Omental fat pad (tissue), 4 donors: ENCODE measurements around the gene SLC43A2. TPM values are rescaled to one million over a fixed set of nuclear protein-coding genes. Genes with fewer than 3 reads are reported as not detected.
A peak's percentile ranks its signal among the peaks of the same experiment; 100 is the strongest.
"Not testable (repeated sequence)": the region's sequence is repeated elsewhere in the genome, so short reads cannot be mapped to it uniquely, and the experiment has no call there.

Experiments used
- ATAC-seq: fragments of 150-250 bp; one replicate; pipeline ENCODE4 v1.9.1; 2016; ENCODE audit warnings: mild to moderate bottlenecking, moderate library complexity; ENCODE audit not compliant: low FRiP score
- DNase-seq: peaks from one replicate; pipeline ENCODE4 v3.0.0-alpha.2; 2019; ENCODE audit warnings: low spot score
- CTCF ChIP-seq, 3 donors: fragments of 450-650 bp; IDR thresholded peaks; one replicate each; pipeline ENCODE4 v1.5.1; 2016 to 2017; ENCODE audit warnings: antibody characterized with exemption in 3 of 3, mild to moderate bottlenecking in 3 of 3, moderate library complexity in 2 of 3
- total RNA-seq, 4 donors: library from RNA; depleted of rRNA; stranded (reverse); fragments of >200 nt; gene quantifications; one replicate each; pipeline ENCODE4 v1.1.0, GENCODE V29; 2016

SLC43A2 gene
- total RNA-seq, 4 donors from 2014 or later: 21.0 to 39.9 (median 23.1) TPM

GRCh38 chr17:1574697-1575471, 53.8 kb downstream of the SLC43A2 start:
- TF ChIP-seq CTCF (IDR thresholded peaks at IDR 0.05): no peak
- DNase-seq (no peak), ATAC-seq (no peak)

DNA sequence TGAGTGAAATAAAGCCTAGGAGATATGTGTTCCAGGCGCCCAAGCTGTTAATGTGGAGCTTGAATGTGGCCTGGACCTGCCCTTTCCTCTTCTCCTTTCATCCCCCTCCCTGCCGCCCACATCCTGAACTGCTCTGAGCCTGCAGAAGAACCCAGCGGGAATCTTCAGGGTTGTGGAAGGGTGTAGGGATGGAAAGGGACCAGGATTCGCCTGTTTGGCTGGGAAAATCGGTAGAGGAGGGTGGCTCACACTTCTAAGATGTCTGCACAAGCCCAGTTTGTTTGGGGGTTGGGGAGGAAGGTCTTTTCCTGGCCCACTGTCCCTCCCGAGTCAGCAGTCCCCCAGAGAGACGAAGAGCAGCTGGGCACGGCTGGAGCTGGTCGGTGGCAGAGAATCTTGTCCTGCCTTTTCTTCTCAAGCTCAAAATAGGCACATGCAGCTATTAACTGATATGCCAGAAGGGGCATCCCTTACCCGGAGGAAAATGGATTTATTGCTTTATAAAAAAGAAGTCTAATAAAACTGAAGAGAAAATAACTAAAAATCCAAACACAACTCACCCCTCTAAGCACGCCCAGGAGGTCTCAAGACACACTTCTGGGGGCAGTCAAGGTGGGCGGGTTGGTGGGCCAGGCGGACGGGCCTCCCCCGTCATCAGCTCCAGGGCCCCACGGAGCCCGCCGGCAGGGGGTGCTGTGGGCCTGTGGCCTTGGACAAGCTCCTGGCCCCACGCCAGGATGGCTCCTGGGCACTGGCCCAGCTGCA, 54.5 kb downstream of the SLC43A2 start:
- ATAC-seq: peak; percentile 44
- TF ChIP-seq CTCF (IDR thresholded peaks at IDR 0.05): peak in 2 of 3 donors; percentile 60 to 94
- DNase-seq: peak; percentile 97

GRCh38 chr17:1572646-1573045, 56.0 kb downstream of the SLC43A2 start:
- not testable (repeated sequence) for DNase-seq

GRCh38 chr17:1571341-1571704, 57.3 kb downstream of the SLC43A2 start:
- no peak for DNase-seq

More at GRCh38 chr17:1572646-1573045, 56.0 kb downstream of the SLC43A2 start:
- ATAC-seq: not testable (repeated sequence)

GRCh38 chr17:1568950-1569810, 59.5 kb downstream of the SLC43A2 start:
- DNase-seq: no peak
- TF ChIP-seq CTCF (IDR thresholded peaks at IDR 0.05): no peak
- ATAC-seq: no peak

More at GRCh38 chr17:1571341-1571704, 57.3 kb downstream of the SLC43A2 start:
- no peak for ATAC-seq
- TF ChIP-seq CTCF (IDR thresholded peaks at IDR 0.05): no peak

DNA sequence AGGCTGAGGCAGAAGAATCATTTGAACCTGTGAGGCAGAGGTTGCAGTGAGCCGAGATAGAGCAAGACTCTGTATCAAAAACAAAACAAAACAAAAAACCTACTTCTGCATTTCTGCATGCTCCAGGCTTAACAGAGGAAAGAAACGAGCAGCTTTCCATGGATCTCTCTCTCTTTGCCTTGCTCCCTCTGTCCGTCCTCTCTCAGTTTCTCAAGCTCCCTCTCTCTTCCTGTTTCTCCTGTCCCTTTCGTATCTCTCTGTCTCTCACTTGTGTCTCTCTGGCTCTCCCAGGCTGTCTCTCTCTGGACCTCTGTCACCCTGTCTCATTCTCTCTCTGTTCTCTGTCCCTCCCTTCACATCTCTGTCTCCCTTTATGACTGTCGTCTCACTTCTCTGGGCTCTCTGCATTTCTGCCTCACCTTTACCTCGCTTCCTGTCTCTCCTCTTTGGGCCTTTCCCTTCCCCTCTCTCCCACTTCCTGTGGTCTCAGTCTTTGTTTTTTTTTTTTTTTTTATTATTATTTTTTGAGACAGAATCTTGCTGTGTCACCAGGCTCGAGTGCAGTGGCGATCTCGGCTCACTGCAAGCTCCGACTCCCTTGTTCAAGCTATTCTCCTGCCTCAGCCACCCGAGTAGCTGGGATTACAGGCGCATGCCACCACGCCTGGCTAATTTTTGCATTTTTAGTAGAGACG, 62.0 kb downstream of the SLC43A2 start:
- ATAC-seq (no peak), DNase-seq (no peak)
- TF ChIP-seq CTCF (IDR thresholded peaks at IDR 0.05): no peak
